Measurements from ENCODE around the gene DCUN1D2. TPM values are rescaled to one million over a fixed set of nuclear protein-coding genes. Genes with fewer than 3 reads are reported as not detected.

Gene DCUN1D2
- total RNA-seq, 1 donor from 2014 or later, result 17.0 TPM

- H3K27ac Mint-ChIP-seq (ENCODE audit: unreplicated experiment), result no peak overlapping the region
- TF ChIP-seq CTCF (IDR thresholded peaks at IDR 0.05), result no peak
These were observed 12.2 kb upstream of the DCUN1D2 start for GRCh38 chr13:113502686-113503085.

GRCh38 chr13:113500530-113501265 is 10.2 kb upstream of the DCUN1D2 start:
- Mint-ChIP-seq H3K4me3 (ENCODE audit: unreplicated experiment) (no peak overlapping the region), H3K9me3 (ENCODE audit: low read depth) (no peaks in the 10 kb centered on the region), H3K27ac (ENCODE audit: unreplicated experiment) (no peak overlapping the region), H3K4me1 (ENCODE audit: low read depth) (peaks cover 13% of the 10 kb centered on the region), H3K27me3 (ENCODE audit: low read depth) (no peaks in the 10 kb centered on the region), H3K36me3 (ENCODE audit: low read depth) (peaks cover 32% of the 10 kb centered on the region)
- DNase-seq (ENCODE audit: low spot score), result no peak
- no peak for TF ChIP-seq CTCF (IDR thresholded peaks at IDR 0.05)

More at GRCh38 chr13:113502686-113503085, 12.2 kb upstream of the DCUN1D2 start:
- H3K9me3 Mint-ChIP-seq (ENCODE audit: low read depth), result no peaks in the 10 kb centered on the region
- H3K36me3 Mint-ChIP-seq (ENCODE audit: low read depth), result peaks cover 32% of the 10 kb centered on the region
- H3K4me3 Mint-ChIP-seq (ENCODE audit: unreplicated experiment), result no peak overlapping the region
- H3K27me3 Mint-ChIP-seq (ENCODE audit: low read depth), result no peaks in the 10 kb centered on the region
- no peak for DNase-seq (ENCODE audit: low spot score)
- H3K4me1 Mint-ChIP-seq (ENCODE audit: low read depth), result no peaks in the 10 kb centered on the region

- TF ChIP-seq CTCF (IDR thresholded peaks at IDR 0.05), result no peak
- Mint-ChIP-seq H3K9me3 (ENCODE audit: low read depth) (no peaks in the 10 kb centered on the region), H3K4me3 (ENCODE audit: unreplicated experiment) (no peak overlapping the region), H3K27me3 (ENCODE audit: low read depth) (no peaks in the 10 kb centered on the region), H3K36me3 (ENCODE audit: low read depth) (peaks cover 35% of the 10 kb centered on the region), H3K4me1 (ENCODE audit: low read depth) (peaks cover 21% of the 10 kb centered on the region), H3K27ac (ENCODE audit: unreplicated experiment) (no peak overlapping the region)
- no peak for DNase-seq (ENCODE audit: low spot score)
These were observed 9.4 kb upstream of the DCUN1D2 start for GRCh38 chr13:113499936-113500335.

GRCh38 chr13:113498905-113499304 is 8.4 kb upstream of the DCUN1D2 start:
- H3K27me3 Mint-ChIP-seq (ENCODE audit: low read depth), result no peaks in the 10 kb centered on the region
- peaks cover 31% of the 10 kb centered on the region for H3K4me1 Mint-ChIP-seq (ENCODE audit: low read depth)
- H3K36me3 Mint-ChIP-seq (ENCODE audit: low read depth), result peaks cover 38% of the 10 kb centered on the region
- no peak overlapping the region for H3K27ac Mint-ChIP-seq (ENCODE audit: unreplicated experiment)
- DNase-seq (ENCODE audit: low spot score), result no peak
- no peak for TF ChIP-seq CTCF (IDR thresholded peaks at IDR 0.05)
- H3K9me3 Mint-ChIP-seq (ENCODE audit: low read depth), result no peaks in the 10 kb centered on the region
- no peak overlapping the region for H3K4me3 Mint-ChIP-seq (ENCODE audit: unreplicated experiment)

- H3K27ac Mint-ChIP-seq (ENCODE audit: unreplicated experiment), result no peak overlapping the region
- no peak for TF ChIP-seq CTCF (IDR thresholded peaks at IDR 0.05)
- H3K4me3 Mint-ChIP-seq (ENCODE audit: unreplicated experiment), result no peak overlapping the region
- no peak for DNase-seq (ENCODE audit: low spot score)
- peaks cover 33% of the 10 kb centered on the region for H3K36me3 Mint-ChIP-seq (ENCODE audit: low read depth)
- peaks cover 47% of the 10 kb centered on the region for H3K4me1 Mint-ChIP-seq (ENCODE audit: low read depth)
- no peaks in the 10 kb centered on the region for H3K27me3 Mint-ChIP-seq (ENCODE audit: low read depth)
- H3K9me3 Mint-ChIP-seq (ENCODE audit: low read depth), result no peaks in the 10 kb centered on the region
These were observed 6.7 kb upstream of the DCUN1D2 start for GRCh38 chr13:113497217-113497616.

All from chondrocyte (in vitro differentiated cells).